Right forelimb (tissue), 1 donor: Measurements from ENCODE around the gene RGL3.
"Not testable (repeated sequence)": the region's sequence is repeated elsewhere in the genome, so short reads cannot be mapped to it uniquely, and the experiment has no call there.

Experiments used
- DNase-seq: peaks from one replicate; pipeline ENCODE4 v3.0.0-alpha.2; 2018

Gene RGL3, protein sequence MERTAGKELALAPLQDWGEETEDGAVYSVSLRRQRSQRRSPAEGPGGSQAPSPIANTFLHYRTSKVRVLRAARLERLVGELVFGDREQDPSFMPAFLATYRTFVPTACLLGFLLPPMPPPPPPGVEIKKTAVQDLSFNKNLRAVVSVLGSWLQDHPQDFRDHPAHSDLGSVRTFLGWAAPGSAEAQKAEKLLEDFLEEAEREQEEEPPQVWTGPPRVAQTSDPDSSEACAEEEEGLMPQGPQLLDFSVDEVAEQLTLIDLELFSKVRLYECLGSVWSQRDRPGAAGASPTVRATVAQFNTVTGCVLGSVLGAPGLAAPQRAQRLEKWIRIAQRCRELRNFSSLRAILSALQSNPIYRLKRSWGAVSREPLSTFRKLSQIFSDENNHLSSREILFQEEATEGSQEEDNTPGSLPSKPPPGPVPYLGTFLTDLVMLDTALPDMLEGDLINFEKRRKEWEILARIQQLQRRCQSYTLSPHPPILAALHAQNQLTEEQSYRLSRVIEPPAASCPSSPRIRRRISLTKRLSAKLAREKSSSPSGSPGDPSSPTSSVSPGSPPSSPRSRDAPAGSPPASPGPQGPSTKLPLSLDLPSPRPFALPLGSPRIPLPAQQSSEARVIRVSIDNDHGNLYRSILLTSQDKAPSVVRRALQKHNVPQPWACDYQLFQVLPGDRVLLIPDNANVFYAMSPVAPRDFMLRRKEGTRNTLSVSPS

DNA sequence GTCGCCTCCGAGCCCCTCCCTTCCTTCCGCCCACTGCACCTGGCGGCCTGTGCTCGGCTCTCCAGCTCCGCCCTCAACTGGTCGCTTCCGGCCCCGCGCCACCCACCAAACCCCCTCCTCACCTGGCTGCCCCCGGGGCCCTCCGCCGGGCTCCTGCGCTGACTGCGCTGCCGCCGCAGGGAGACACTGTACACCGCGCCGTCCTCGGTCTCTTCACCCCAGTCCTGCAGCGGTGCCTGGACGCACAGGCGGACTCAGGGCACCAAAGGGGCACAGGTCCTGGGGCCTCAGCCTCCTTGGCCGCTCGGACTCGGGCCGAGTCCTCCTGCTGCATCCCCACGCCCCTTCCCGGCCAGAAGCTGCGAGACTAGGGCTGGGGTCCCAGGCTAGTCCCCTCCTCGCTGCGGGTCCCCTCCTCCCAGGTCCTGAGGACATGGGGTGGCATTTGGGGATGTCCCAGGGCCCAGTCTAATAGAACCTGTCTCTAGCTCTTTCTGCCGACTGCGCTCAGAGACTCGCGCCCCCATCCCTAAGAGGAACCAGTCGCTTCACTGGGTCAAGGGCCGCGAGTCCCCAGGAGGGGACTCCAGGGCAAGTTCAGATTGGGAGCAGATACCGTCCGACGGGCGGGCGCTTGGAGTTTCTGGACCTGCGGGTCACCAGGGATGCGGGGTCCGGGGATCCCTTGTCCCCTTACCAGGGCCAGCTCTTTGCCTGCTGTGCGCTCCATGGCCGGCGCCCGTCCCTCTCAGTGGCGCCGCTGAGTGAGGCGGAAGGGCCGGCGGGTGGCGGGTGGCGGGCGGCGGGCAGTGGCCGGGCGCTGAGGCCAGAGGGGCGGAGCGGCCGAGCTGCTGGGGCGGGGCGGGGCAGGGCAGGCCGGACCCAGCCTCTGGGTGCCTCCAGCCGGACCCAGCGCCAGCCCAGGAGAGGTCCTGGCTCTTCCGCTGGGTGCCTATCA is at the start of gene RGL3:
Gene RGL3 (minus strand): TSS at position 766 of the 958 bp plus-strand sequence. CDS start 36 bp downstream, at position 730.
- no peak for DNase-seq

DNA sequence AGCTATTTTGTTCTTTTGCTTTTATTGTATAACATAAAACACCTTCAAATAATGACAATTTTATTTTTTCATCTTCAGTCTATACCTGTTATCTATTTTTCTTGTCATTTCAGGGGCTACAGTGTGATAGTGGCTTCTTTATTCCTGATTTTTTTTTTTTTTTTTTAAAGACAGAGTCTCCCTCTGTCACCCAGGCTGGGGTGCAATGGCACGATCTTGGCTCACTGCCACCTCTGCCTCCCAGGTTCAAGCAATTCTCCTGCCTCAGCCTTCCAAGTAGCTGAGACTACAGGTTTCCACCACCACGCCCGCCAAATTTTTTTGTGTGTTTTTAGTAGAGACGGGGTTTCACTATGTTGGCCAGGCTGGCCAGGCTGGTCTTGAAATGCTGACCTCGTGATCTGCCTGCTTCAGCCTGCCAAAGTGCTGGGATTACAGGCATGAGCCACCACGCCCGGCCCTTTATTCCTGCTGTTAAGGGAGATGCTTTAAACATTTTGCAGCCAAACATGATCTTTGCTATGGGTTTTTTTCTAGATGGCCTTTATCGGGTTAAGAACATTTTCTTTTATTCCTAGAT is 49.2 kb upstream of the RGL3 start:
- DNase-seq: not testable (repeated sequence)

DNA sequence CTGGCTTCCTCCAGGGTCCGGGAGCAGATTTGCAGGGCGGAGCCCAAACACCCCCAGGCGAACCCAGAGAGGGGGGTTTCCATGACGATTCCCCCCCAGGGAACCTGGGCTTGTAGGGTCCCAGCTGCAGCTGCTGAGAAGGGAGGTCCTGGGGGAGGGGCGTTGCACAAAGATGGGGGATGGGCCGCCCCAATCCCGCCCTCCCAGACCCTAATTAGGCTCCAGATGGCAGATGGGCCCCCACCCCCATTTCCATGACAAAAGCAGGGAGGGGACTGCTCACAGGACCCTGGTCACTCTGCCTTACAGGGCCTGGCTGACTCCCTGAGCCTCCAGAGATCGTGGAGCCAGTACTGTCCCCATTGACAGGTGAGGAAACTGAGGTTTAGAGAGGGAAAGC is 46.5 kb upstream of the RGL3 start:
- no peak for DNase-seq

DNA sequence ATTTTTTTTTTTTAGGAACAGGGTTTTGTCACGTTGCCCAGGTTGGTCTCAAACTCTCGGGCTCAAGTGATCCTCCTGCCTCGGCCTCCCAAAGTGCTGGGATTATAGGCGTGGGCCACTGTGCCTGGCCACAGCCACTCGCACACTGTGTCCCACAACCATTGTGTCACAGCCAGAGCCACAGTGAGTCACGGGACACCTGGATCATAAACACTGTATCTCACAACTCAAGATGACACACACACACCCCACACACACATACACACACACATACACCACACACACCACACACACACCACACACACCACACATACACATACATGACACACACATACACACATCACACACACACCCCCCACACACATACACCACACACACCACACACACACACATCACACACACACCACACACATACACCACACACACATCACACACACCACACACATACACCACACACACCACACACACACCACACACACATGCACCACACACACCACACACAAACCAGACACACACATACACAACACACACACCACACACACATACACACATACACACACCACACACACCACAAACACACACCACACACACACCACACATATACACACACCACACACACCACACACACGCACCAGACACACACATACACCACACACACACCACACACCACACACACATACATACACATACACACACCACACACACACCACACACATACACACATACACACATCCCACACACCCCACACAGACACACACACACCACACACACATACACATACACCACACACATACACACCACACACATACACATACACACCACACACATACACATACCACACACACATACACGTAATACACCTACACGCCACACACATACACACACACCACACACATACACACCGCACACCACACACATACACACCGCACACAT is 45.5 kb upstream of the RGL3 start:
- no peak for DNase-seq

DNA sequence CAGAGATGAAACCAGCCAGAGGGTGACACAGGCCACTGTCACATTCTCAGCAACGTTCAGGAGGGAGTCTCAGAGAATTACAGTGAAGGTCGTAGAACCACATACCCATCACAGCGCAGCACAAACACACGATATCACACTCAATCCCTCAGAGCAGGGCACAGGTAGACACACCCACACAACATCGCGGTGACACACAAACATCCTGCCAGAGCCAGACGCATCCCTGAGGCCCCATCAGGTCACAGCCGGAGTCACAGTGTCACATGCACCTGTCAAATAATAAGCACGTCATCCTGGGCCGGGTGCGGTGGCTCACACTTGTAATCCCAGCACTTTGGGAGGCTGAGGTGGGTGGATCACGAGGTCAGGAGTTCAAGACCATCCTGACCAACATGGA is 44.3 kb upstream of the RGL3 start:
- no peak for DNase-seq

DNA sequence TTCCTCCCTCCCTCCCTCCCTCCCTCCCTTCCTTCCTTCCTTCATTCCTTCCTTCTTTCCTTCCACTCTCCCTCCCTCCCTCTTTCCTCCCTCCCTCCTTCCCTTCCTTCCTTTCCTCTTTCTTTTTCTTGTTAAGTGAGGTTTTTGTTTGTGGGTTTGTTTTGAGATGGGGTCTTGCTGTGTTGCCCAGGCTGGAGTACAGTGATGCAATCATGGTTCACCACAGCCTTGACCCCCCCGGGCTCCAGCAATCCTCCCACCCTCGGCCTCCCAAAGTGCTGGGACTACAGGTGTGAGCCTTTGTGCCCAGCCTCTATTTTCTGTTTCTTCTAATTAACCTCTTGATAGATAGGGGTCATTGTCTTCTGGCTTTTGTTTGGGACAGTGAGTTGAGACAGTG is 42.3 kb upstream of the RGL3 start:
- DNase-seq: no peak

DNA sequence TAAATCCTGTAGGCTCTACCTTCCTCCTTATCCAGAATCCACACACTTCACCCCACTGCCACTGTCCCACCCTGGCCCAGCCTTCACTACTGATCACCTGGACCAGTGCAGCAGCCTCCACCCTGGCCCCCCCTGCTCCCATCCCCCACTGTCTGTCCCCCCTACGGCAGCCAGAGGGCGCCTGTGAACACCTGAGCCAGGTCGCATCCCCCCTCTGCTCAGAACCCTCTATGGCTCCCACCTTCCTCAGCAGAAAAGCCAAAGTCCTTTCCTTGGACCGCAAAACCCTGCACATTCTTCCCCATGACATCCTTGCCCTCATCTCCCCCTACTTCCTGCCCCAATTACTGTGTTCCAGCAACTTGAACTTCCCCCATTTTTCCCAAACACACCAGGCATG is 41.1 kb upstream of the RGL3 start:
- no peak for DNase-seq

DNA sequence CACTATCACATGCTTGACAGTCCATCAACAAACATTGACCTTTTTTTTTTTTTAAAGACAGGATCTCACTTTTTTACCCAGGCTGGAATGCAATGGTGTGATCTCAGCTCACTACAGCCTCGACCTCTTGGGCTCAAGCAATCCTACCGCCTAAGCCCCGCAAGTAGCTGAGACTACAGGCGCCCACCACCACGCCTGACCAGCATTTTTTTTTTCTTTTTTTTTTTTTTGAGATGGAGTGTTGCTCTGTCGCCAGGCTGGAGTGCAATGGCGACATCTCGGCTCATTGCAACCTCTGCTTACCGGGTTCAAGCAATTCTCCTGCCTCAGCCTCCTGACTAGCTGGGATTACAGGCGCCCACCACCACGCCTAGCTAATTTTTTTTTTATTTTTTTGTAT is 39.8 kb upstream of the RGL3 start:
- DNase-seq: not testable (repeated sequence)

DNA sequence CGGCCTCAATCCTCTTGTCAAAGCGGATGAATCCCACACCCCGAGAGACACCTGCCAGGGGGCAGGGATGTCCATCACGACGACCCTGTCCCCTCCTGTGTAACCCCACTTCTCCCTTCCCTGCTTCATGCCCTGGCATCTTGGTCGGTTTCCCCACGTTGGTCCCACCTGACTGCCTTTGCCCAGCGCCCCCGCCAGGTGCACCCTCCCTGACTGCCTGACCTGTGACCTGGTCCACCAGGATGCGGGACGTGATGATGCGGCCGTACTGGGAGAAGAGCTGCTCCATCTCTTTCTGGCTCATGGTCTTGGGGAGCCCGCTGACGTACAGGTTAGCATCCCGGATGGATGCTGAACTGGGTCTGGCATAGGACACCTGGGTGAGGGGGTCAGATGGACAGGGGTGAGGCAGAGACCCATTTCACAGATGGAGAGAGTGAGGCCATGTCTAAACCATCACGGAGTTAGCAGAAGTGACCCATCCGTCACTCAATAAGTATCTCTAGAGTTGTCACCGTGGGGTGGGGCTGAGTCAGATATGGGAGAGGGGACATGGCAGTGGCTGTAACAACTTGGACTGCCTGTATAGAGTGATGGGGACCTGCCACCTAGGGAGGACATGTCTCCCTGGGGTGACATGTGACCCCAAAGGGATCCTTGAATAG is 39.3 kb upstream of the RGL3 start:
- DNase-seq: no peak

DNA sequence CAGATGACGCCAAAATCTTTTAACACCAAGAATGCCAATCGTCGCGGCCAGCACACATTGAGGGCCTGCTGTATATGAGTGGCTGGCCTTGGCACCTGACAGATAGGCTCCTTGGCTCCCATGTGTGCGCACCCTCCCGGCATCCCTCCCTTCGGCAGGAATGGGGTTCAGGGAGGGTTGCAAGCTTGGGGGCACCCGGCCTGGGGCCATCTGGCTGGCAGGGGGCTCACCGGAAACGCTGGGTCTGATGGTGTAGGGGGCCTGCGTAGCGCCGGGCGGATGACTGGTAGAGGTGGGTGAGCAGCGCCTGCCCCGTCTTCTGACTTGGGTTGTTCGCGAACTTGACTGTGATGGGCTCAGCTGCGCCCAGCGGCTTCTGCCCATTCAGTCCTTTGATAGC is 38.7 kb upstream of the RGL3 start:
- DNase-seq: no peak

DNA sequence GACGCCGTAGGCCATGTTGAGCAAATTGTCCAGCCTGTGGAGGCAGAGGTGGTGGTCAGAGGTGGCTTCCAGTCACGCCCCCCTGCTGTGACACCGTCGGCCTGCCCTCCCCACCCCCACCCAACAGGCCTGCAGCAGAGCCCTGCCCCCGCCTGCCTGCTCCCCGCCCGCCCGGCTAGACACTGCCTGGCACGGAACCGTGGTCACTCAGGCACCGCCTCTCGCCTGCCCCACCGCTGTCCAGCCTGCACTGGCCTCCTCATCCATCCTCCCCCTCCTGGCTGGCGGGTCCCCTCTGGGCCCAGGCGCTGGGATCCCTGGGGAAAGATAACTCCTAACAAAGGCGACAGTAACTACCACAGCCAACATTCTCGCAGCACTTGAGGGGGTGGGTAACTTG is 38.0 kb upstream of the RGL3 start:
- DNase-seq: no peak

DNA sequence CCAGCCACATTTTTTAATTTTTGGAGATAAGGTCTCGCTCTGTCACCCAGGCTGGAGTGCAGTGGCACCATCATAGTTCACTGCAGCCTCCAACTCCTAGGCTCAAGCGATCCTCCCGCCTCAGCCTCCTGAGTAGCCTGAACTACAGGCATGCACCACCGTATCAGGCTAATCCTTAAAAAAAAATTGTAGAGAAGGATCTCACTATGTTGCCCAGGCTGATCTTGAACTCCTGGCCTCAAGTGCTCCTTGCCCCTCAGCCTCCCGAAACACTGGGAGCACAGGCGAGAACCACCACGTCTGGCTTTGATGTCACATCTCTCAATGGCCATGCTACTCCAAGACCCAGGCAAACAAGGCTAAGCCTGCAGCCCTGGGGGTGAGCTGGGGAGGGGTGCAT is 37.5 kb upstream of the RGL3 start:
- no peak for DNase-seq

DNA sequence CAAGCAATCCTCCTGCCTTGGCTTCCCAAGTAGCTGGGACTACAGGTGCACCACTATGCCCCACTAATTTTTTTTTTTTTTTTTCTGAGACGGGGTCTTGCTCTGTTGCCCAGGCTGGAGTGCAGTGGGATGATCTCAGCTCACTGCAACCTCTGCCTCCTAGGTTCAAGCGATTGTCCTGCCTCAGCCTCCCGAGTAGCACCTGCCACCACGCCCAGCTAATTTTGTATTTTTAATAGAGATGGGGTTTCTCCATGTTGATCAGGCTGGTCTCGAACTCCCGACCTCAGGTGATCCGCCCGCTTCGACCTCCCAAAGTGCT is 36.1 kb upstream of the RGL3 start:
- not testable (repeated sequence) for DNase-seq

DNA sequence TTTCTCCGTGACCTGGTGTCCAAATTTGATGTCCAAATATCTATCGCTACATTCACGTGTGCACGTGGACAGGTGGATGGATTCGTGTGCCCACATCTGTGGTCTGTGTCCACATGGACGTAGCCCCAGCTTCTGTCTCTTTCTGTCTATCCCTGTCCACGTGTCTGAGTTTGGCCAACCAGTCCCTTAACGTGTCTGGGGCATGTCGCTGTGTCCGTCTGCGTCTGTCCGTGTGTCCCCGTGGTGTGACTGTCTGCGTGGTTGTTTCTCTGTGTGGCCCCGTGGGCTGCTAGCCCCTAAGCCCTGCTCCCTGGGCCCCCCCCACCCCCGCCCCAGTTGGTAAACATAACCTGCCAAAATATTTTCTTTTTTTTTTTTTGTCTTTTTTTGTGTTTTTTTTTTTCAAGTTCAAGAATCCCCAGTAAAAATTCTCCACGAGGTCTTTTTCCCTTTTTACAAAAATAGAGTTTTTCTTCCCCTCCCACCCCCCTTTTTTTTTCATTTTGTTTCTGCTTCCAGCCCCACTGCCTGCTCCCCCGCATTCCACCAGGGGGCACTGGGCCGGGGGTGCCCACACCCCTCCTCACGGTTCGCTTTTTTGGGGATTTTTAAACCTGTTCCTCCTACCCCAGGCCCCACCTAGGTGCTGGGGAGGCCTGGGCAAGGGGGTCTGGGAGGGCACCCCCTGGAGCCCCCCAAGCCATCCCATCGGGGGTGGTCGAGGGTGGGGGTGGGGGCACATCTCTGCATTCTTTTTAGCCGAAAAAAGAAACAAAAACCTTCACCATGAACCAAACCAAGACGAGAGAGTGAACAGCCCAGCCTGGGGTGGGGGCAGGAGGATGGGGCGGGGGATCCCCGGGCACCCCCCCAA is 34.6 kb upstream of the RGL3 start:
- DNase-seq: no peak

DNA sequence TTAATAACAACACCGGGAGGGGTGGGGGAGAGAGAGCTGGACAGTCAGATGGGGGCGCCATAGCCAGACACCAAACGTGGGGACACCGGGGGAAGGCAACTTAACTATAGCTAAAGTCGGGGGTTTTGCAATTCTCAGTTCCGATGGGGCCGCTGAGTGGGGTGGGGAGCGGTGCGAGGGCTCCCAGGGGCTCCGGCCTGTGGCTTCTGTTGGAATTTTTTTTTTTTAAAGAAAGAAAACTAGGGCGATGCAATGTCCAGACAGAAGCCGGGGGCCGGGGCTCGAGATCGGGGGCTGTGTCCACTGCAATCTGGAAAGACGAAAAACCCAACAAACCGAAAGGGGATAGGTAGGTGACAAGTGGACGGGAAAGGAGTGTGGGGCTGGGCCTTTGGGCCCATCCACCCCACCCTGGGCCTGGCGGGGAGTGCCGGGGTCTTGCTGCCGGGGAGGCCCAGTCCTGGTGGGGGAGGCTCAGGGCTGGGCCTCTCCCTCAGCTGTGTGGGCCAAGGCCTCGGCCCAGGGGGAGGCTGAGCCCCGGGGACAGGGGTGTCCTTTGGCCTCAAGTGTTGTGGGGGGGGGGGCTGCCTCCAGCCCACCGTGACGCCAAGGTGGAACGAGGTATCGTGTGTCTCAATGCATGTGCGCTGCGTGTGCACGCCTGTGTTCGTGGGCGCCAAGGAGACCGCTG is 33.7 kb upstream of the RGL3 start:
- DNase-seq: no peak

DNA sequence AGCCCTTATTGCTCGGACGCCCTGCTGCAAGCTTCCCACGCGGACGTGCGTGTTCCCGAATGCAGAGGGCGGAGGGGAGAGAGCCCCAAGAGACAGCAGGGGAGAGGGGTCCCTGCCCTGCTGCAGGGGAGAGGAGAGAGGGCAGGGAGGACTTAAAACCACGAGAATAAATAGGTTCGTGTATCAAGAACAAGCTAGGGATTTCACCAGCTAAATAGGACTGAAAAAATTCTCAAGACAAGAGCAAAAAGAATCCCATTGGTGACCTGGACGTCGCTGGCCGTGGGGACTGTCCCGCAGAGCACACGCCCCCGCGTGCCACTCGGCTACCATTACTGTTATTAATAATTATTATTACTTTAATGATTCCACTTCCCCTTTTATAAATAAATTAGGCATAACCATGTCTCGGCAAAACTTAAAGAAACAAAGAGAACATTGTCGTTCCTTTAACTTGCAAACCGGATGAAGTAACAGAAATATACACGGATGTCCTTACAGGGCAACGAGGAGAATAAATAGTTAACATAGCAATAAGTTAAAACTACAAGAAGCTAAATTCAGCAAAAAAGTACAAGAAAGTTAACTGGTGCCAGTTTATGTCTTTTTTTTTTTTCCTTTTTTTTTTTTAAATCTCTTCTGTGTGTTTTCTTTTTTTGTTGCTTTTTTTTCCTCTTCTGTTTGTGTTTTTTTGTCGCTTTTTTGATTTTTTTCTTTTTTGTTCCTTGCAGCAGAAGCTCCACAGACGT is 32.9 kb upstream of the RGL3 start:
- DNase-seq: no peak

DNA sequence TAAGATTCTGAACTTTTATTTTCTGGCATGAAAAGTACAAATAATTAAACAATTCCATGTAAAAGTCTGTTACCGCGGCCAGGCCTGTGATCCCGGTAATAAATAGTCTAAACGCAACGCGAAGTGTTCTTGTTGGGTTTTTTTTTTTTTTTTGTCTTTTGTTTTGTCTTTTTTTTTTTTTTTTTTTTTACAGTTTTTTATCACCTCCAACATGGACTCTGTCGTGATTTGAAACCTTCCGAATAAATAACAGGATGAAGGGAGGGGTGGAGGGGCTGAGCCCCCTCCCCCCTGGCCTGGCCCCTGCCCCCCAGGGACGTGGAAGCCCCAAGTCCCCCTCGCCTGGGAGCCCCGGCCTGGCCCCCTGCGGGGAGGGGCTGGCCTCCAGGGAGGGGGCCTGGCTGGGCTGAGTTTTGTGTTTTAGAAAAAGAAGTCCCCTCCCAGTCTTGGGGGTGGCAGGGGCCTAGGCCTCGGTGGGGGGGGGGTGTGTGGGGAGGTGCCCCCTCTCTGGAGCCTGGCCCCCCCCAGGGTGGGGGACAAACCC is 32.3 kb upstream of the RGL3 start:
- no peak for DNase-seq

DNA sequence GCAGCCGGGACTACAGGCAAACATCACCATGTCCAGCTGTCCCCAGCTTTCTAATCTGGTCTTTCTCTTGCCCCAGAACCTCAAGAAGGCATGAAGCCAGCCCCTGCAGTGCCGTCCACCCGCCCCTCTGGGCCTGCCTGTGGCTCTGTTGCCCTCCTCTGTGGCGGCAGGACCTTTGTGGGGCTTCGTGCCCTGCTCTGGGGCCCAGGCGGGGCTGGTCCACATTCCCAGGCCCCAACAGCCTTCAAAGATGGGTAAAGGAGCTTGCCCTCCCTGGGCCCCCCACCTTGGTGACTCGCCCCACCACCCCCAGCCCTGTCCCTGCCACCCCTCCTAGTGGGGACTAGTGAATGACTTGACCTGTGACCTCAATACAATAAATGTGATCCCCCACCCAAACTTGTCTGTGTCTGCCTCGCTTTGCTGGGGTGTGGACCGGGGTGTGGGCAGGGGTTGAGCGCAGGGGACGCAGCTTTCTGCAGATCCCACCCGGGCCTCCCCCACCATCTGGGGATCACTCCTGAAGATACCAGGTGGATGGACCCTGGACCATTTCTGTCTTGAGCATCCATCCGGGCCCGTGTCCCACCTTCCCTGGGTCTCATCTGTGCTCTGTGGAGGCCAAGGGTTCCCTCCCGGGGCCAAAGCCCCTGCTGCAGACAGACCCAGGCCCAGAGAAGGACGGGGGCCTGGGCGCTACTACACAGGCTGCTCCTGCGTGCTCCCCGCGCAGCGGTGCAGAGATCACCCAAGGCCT is 31.6 kb upstream of the RGL3 start:
- DNase-seq: no peak
